ENCODE data around the gene TCF7.
A peak's percentile ranks its signal among the peaks of the same experiment; 100 is the strongest.

Gene TCF7

DNA sequence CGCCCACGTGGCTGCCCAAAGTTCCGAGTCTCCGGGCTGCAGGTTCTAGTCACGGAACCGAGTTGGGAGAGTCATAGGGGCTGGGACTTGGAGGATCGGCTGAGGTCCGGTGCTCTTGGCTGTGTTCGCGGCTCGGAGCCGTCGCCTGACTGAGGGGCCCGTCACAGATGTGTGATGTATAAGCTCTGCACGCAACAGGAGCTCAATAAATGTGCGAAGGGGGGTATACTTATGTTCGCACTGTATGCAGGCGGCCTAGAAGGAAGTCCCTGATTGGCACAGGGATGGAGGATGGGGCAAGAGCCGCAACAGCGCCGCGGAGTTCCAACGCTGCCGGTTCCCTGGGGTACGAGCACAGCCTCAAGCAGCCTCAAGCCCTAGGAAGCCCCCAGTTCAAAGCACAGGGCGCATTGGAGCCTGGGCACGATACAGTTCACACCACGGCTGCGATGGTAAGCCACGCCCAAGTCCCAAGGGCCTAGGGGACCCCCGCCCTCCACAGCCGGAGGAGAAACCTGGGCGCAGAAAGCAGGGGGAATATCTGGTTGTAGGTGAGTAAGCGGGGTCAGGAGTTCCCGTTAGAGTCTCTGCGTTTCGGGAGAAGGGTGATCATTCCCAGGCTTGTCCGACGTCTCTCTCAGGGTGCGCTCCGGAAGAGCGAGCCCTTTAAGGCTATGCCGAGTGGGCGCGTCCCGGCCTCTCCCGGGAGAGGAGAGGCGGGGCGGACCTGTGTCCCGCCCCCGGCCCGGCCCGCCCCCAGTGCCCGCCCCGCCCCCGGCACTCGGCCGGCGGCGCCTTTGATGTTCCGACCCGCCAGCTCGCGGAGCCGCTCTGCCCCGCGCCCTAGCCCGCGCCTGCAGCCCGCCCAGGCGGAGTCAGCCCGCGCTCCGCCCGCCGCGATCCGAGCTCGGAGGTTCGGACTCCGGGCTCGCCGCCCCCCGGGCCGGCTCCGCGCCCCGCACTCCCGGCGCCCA is at the start of gene TCF7:
TSS of gene TCF7 (plus strand) at position 780 of the 974 bp plus-strand sequence. CDS start 226 bp downstream, outside the sequence.
- peak; percentile 67 to 71 for DNase-seq

- no peak for DNase-seq
Observed at GRCh38 chr5:134069553-134069952, 44.9 kb upstream of the TCF7 start.

GRCh38 chr5:134070725-134071613 is 43.5 kb upstream of the TCF7 start:
- DNase-seq, result no peak

GRCh38 chr5:134071614-134072207 is 42.8 kb upstream of the TCF7 start:
- no peak for DNase-seq

DNA sequence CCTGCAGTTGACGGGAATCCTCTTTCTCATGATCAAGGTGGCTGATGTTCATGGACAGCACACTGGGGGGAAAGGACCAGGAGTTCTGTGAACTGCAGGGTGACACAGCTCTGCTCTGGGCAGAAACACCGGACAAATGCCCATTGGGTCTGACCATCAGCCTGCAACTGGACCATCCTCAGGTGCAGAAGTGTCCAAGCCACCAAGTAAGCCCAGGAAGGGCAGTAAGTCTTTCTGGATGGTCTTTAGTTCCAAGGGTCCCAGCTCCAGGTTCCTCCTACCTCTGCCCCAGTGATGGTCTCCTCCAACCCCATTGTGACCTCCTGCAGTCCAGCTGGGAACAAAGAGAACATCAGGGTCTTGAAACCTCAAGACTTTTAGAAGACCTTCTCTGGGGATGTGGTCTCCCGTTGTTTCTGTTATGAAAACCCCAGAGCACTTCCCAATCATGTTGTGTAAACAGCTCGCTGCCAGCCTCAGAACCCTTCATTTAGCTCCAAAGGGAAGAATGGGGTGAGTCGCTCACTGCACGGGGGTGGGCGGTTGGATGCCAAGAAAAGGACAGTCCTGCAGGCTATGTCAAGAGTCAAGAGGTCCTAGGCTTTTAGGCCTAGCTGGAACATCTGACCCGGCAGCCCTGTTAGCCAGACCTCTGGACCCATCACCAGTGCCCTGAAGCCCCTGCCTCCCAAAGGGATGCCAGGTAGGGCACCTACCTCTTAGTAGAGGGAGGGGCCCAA is 41.8 kb upstream of the TCF7 start:
- DNase-seq, result peak in 1 of 2 donors; percentile 18

DNA sequence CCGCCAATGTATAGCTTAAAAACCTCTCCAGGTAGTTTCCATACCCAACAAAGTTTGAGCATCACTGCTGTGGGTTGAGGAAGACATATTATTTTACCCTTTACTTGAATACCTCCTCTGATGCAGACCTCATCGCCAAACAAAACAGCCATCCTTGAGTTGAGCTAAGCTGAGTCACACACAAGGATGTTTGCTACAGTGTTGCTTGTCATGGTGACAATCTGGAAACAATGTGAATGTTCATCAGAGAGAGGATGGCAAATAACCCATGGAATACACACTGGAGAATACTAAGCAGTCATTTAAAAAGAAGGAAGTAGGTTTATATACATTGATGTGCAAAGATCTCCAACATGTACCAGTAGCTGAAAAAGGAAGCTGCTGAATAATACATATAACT is 41.1 kb upstream of the TCF7 start:
- DNase-seq, result no peak

GRCh38 chr5:134075102-134075501 is 39.4 kb upstream of the TCF7 start:
- no peak for DNase-seq

DNA sequence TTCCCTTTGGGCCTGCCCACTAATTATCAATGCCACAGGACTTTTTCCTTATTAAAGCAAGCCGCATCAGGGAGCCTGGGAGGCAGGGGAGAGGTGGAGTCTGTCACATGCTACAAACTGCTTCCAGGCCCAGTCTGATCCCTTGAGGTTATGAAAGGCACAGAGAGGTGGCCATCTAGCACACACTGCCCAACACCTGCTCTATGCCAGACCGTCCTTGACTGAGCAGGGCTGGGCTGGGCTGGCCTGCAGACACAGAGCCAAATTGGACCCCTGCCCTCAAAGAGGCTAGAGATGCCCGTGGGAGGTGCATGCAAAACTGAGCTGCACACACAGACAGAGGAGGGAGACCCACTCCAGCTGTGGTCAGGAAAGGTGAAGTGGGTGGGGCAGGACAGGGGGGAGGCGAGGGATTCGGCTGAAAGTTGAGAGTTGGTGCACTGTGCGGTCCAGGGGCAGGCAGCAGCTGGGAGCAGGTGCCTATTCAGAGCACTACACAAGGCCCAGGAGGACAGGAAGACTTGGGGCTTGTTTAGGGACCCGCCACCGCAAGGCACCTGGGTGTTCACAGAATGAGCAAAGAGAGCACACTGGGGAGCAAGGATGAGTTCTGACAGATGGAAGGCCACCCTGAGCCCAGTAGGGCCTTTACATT is 36.4 kb upstream of the TCF7 start:
- DNase-seq, result no peak

GRCh38 chr5:134079748-134080581 is 34.5 kb upstream of the TCF7 start:
- DNase-seq, result no peak

GRCh38 chr5:134082264-134082992 is 32.1 kb upstream of the TCF7 start:
- DNase-seq, result no peak

GRCh38 chr5:134083517-134083916 is 31.0 kb upstream of the TCF7 start:
- DNase-seq, result no peak

- DNase-seq, result no peak
Observed at GRCh38 chr5:134084022-134084565, 30.4 kb upstream of the TCF7 start.

DNA sequence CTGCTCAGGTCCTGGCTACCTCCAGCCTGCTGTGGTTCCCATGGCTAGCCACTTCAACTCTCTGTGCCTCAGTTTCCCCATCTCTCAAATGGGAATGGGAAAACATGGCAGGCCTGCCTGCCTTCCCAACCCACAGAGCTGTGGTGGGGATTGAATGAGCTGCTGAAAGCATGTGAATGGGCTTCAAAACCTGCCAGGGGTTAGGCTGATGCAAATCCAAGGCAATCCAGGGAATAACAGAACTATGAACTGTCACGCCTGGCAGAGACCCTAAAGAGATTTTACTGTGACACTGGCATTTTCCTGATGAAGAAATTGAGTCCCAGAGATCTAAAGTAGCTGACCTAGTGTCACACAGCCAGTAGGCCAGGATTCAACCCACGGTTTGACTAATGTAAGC is 29.9 kb upstream of the TCF7 start:
- DNase-seq, result no peak

- no peak for DNase-seq
Observed at GRCh38 chr5:134085411-134085810, 29.1 kb upstream of the TCF7 start.

DNA sequence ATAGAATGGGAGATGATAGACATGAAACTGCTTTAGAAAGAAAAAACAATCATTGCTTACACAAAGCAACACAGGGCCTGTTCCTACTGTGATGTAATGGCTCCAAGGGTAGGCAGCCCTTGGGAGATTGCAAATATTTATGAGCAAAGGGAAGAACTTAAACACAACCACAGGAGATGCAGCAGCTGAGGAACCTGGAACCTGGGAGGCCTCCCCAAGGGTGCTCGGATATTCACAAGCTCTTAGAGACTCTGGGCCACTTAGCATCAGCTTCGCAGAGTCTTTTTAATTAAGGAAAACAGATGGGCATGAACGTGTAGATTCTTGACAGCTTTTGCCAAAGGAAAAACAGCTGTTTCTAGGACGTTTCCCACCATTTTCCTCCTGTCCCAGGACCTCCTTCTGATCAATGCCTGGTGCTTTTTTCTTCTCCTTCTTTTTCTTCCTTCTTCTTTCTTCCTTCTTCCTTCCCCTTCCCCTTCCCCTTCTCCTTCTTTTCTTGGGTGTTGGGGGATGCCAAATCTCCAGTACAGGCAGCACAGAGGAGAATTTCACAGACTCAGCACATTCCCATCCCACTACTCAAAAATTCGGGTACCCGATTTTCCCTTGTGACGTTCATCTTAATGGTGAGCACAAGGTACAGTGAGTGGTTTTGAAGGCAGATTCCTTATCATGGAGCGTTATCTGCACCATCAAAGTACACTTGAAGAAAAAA is 28.1 kb upstream of the TCF7 start:
- no peak for DNase-seq

GRCh38 chr5:134086943-134087305 is 27.6 kb upstream of the TCF7 start:
- DNase-seq, result no peak

DNA sequence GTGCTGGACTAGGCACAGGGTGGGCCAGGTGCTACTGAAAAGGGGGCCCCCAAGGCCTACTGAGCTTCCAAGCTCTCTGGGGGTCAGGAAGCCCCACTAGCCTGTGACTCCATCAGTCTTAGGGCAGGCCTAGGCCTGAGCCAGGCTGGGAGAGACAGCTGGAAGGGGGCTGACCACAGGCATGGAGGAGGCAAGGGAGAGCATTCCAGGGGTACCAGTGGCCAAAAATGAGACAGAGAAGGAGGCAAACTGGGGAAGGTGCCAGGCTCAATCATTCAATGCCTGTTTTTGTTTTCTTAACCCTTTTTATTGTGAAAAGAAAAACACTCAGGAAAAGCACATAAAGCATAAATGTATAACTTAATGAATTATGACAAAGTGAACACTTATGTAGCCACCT is 26.2 kb upstream of the TCF7 start:
- DNase-seq, result no peak

DNA sequence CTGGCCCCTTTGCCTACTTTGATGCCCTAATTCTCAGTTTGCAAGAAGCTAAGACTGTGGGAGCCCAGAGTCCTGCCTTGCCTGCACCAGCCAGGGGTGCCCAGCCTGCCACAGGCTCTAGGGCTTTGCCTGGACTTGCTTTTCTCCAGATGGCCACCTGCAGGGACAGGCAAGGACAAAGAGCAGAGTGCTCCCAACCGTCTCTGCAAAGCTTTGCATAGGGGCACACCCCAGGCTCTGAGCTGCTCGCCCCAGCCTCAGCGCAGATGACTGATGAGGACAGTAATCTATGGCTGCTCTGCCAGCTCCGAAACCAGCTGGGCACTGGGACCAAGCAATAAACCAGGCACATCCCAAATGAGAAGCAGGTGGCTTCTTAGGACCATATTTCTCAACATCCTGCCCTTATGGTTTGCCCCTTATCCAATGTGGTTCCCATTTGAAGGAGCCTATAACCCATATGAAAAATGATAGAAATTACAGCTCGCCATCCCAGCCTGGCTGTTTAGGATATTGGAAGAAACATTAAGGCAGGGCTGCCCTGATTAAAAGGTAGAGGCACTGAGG is 25.4 kb upstream of the TCF7 start:
- DNase-seq, result no peak

- DNase-seq, result no peak
Observed at GRCh38 chr5:134090522-134090921, 24.0 kb upstream of the TCF7 start.
